LNCAP (cell line): Measurements from ENCODE around the gene OAT.

ENCODE experiments used
- CTCF ChIP-seq: fragments of 450-650 bp; IDR thresholded peaks from 2 replicates; pipeline ENCODE4 v1.5.1; 2017; ENCODE audit warnings: mild to moderate bottlenecking

OAT gene

GRCh38 chr10:124418726-124419501 lies at the start of gene OAT:
Gene OAT (minus strand): TSS chr10:124418923. CDS start chr10:124412171, 6,752 bp downstream.
- no peak for TF ChIP-seq CTCF

GRCh38 chr10:124467165-124467564 lies 48.4 kb upstream of the OAT start:
- no peak for TF ChIP-seq CTCF

GRCh38 chr10:124465777-124466488 lies 47.2 kb upstream of the OAT start:
- TF ChIP-seq CTCF, result no peak

- TF ChIP-seq CTCF, result no peak
These were observed 46.5 kb upstream of the OAT start for GRCh38 chr10:124465003-124465776.

- no peak for TF ChIP-seq CTCF
These were observed 45.6 kb upstream of the OAT start for GRCh38 chr10:124464028-124464965.

- no peak for TF ChIP-seq CTCF
These were observed 43.6 kb upstream of the OAT start for GRCh38 chr10:124462348-124462695.
